Mesodermal cell (in vitro differentiated cells): Measurements from ENCODE around the gene MYO7B.

ENCODE experiments used
- H3K27ac ChIP-seq: 2 replicates; pipeline ENCODE4 v1.7.0; 2013; ENCODE audit warnings: mild to moderate bottlenecking, low read depth, low read length, moderate library complexity; ENCODE audit not compliant: severe bottlenecking
- H3K36me3 ChIP-seq: 2 replicates; pipeline ENCODE4 v1.7.1; 2013; ENCODE audit warnings: mild to moderate bottlenecking, low read length, moderate library complexity; ENCODE audit not compliant: control insufficient read depth, insufficient read depth
- H3K4me1 ChIP-seq: one replicate; pipeline ENCODE4 v1.7.1; 2013; ENCODE audit warnings: mild to moderate bottlenecking, low read length; ENCODE audit not compliant: insufficient read depth, control insufficient read depth, poor library complexity, severe bottlenecking
- H3K4me3 ChIP-seq: 2 replicates; pipeline ENCODE4 v1.7.0; 2013; ENCODE audit warnings: low read length, control low read depth, mild to moderate bottlenecking; ENCODE audit not compliant: insufficient read depth, poor library complexity, severe bottlenecking; ENCODE audit errors: extremely low read depth
- H3K9me3 ChIP-seq: 2 replicates; pipeline ENCODE4 v1.7.1; 2013; ENCODE audit warnings: mild to moderate bottlenecking, low read length, moderate library complexity; ENCODE audit not compliant: control insufficient read depth
- WGBS, 2 experiments: methylation state at CpG; one replicate each; pipeline ENCODE4 v1.1.5; 2013; ENCODE audit warnings: missing lambda C conversion rate in 2 of 2; ENCODE audit not compliant: insufficient coverage in 2 of 2; 5-methylcytosine and 5-hydroxymethylcytosine counted together

The MYO7B gene

GRCh38 chr2:127597046-127597983, 61.8 kb downstream of the MYO7B start:
- Histone ChIP-seq H3K36me3 (no peaks in the 10 kb centered on the region), H3K4me1 (peaks cover 5% of the 10 kb centered on the region), H3K27ac (no peak overlapping the region), H3K4me3 (no peak overlapping the region), H3K9me3 (peaks cover 4% of the 10 kb centered on the region)
- WGBS, 2 experiments, result 82 to 94% methylated on average over 9 to 12 of the region's 17 CpGs

- H3K4me3 ChIP-seq, result no peak overlapping the region
- H3K4me1 ChIP-seq, result peaks cover 5% of the 10 kb centered on the region
- 94 to 97% methylated on average over 3 of the region's 4 CpGs for WGBS, 2 experiments
- H3K36me3 ChIP-seq, result no peaks in the 10 kb centered on the region
- no peak overlapping the region for H3K27ac ChIP-seq
- H3K9me3 ChIP-seq, result peaks cover 4% of the 10 kb centered on the region
Measured at GRCh38 chr2:127597984-127598380, 62.5 kb downstream of the MYO7B start.

GRCh38 chr2:127598711-127599110, 63.2 kb downstream of the MYO7B start:
- no CpG with 5 or more reads among the region's 3 CpGs for WGBS, 2 experiments
- H3K4me3 ChIP-seq, result no peak overlapping the region
- H3K9me3 ChIP-seq, result peaks cover 10% of the 10 kb centered on the region
- H3K27ac ChIP-seq, result no peak overlapping the region
- H3K36me3 ChIP-seq, result no peaks in the 10 kb centered on the region
- peaks cover 5% of the 10 kb centered on the region for H3K4me1 ChIP-seq

GRCh38 chr2:127599211-127599610, 63.7 kb downstream of the MYO7B start:
- Histone ChIP-seq H3K4me3 (no peak overlapping the region), H3K36me3 (no peaks in the 10 kb centered on the region), H3K4me1 (peaks cover 5% of the 10 kb centered on the region), H3K27ac (no peak overlapping the region), H3K9me3 (peaks cover 10% of the 10 kb centered on the region)
- 100% methylated on average over 1 of the region's 3 CpGs; no CpG with 5 or more reads in 1 of the 2 experiments for WGBS, 2 experiments

GRCh38 chr2:127604986-127605385, 69.5 kb downstream of the MYO7B start:
- peaks cover 6% of the 10 kb centered on the region for H3K9me3 ChIP-seq
- 96% methylated on average over 5 to 6 of the region's 8 CpGs for WGBS, 2 experiments
- no peak overlapping the region for H3K27ac ChIP-seq
- H3K4me3 ChIP-seq, result no peak overlapping the region
- no peaks in the 10 kb centered on the region for H3K36me3 ChIP-seq
- no peaks in the 10 kb centered on the region for H3K4me1 ChIP-seq

GRCh38 chr2:127605691-127606263, 70.3 kb downstream of the MYO7B start:
- Histone ChIP-seq H3K27ac (no peak overlapping the region), H3K4me3 (no peak overlapping the region), H3K4me1 (no peaks in the 10 kb centered on the region), H3K36me3 (no peaks in the 10 kb centered on the region), H3K9me3 (peaks cover 6% of the 10 kb centered on the region)
- 89 to 93% methylated on average over 6 of the region's 7 CpGs for WGBS, 2 experiments

- Histone ChIP-seq H3K9me3 (peaks cover 6% of the 10 kb centered on the region), H3K36me3 (no peaks in the 10 kb centered on the region)
- WGBS, 2 experiments, result 90 to 93% methylated on average over 10 to 16 of the region's 17 CpGs
Measured at GRCh38 chr2:127606625-127607398, 71.3 kb downstream of the MYO7B start.

GRCh38 chr2:127607399-127607908, 72.0 kb downstream of the MYO7B start:
- Histone ChIP-seq H3K27ac (no peak overlapping the region), H3K4me3 (no peak overlapping the region), H3K36me3 (no peaks in the 10 kb centered on the region), H3K9me3 (peaks cover 6% of the 10 kb centered on the region), H3K4me1 (no peaks in the 10 kb centered on the region)
- 91 to 95% methylated on average over 6 to 9 of the region's 9 CpGs for WGBS, 2 experiments

More at GRCh38 chr2:127606625-127607398, 71.3 kb downstream of the MYO7B start:
- no peak overlapping the region for H3K27ac ChIP-seq
- H3K4me1 ChIP-seq, result no peaks in the 10 kb centered on the region
- no peak overlapping the region for H3K4me3 ChIP-seq

GRCh38 chr2:127608061-127609030, 72.9 kb downstream of the MYO7B start:
- peaks cover 2% of the 10 kb centered on the region for H3K9me3 ChIP-seq
- no peak overlapping the region for H3K27ac ChIP-seq
- no peak overlapping the region for H3K4me3 ChIP-seq
- H3K4me1 ChIP-seq, result no peaks in the 10 kb centered on the region
- no peaks in the 10 kb centered on the region for H3K36me3 ChIP-seq
- WGBS, 2 experiments, result 90 to 93% methylated on average over 23 to 24 of the region's 25 CpGs
